Ishikawa (cell line): Measurements from ENCODE around the gene PRKN.

ENCODE experiments used
- EGR1 ChIP-seq: IDR thresholded peaks from 2 replicates; pipeline ENCODE4 v1.6.1; 2012
- EP300 ChIP-seq: IDR thresholded peaks from 2 replicates; pipeline ENCODE4 v1.6.1; 2012; ENCODE audit warnings: borderline replicate concordance
- RAD21 ChIP-seq: IDR thresholded peaks from 2 replicates; pipeline ENCODE4 v1.6.1; 2012; ENCODE audit warnings: low read depth
- REST ChIP-seq: IDR thresholded peaks from 2 replicates; pipeline ENCODE4 v1.6.1; 2012; ENCODE audit warnings: low read depth, mild to moderate bottlenecking

- TF ChIP-seq RAD21: no peak
- TF ChIP-seq REST: no peak
- no peak for TF ChIP-seq EP300
- TF ChIP-seq EGR1: no peak
Measured at GRCh38 chr6:161926324-161926723, 801.2 kb downstream of the PRKN start.
